ENCODE results near the gene NAA15. TPM values are rescaled to one million over a fixed set of nuclear protein-coding genes. Genes with fewer than 3 reads are reported as not detected.
A peak's percentile ranks its signal among the peaks of the same experiment; 100 is the strongest.

Gene NAA15
- total RNA-seq, 1 donor = 46.5 TPM

DNA sequence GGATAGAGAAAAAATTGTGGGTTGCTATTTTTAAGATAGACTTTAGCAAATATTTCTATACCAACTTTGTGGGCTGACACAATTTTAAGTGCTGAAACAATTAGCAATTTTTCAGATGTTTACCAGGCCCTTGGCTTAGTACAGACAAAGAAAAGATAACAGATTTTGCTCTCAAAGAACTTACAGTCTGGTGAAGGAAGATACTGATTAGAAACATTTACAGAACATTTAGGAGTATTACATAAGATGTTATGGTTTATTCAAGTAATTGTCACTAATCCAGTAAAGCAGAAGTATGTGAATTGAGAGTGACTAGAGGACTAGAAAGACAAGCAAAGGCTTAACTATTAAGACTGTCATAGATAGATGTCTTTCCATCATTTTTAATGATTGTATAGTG, 36.3 kb downstream of the NAA15 start:
- no peak for DNase-seq (ENCODE audit: low read depth)
- TF ChIP-seq, protein P1, sequence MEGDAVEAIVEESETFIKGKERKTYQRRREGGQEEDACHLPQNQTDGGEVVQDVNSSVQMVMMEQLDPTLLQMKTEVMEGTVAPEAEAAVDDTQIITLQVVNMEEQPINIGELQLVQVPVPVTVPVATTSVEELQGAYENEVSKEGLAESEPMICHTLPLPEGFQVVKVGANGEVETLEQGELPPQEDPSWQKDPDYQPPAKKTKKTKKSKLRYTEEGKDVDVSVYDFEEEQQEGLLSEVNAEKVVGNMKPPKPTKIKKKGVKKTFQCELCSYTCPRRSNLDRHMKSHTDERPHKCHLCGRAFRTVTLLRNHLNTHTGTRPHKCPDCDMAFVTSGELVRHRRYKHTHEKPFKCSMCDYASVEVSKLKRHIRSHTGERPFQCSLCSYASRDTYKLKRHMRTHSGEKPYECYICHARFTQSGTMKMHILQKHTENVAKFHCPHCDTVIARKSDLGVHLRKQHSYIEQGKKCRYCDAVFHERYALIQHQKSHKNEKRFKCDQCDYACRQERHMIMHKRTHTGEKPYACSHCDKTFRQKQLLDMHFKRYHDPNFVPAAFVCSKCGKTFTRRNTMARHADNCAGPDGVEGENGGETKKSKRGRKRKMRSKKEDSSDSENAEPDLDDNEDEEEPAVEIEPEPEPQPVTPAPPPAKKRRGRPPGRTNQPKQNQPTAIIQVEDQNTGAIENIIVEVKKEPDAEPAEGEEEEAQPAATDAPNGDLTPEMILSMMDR (IDR thresholded peaks at IDR 0.05; ENCODE audit: insufficient read depth, low read length) = no peak
- H3K4me3 ChIP-seq (ENCODE audit: low read depth, low read length) = no peak overlapping the region

DNA sequence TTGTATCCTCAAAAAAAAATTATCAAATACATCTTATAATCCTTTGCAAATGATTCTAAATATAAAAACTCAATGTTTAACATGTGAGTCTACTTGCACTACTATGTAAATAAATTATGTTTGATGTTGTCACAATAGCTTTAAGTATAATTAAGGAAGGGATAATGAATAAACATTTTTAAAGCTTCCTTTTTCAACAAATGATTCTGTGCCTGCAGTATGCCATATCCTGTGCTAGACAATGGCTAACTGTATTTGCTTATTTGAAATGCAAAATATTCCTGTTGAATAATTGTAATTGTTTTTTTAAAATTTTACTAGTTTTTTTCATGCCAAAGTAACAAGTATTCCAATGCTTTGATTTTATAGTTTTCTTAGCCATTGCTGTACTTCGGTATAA, 60.0 kb downstream of the NAA15 start:
- no peak overlapping the region for H3K4me3 ChIP-seq (ENCODE audit: low read depth, low read length)
- no peak for DNase-seq (ENCODE audit: low read depth)
- TF ChIP-seq, protein P1 (IDR thresholded peaks at IDR 0.05; ENCODE audit: insufficient read depth, low read length) = no peak

DNA sequence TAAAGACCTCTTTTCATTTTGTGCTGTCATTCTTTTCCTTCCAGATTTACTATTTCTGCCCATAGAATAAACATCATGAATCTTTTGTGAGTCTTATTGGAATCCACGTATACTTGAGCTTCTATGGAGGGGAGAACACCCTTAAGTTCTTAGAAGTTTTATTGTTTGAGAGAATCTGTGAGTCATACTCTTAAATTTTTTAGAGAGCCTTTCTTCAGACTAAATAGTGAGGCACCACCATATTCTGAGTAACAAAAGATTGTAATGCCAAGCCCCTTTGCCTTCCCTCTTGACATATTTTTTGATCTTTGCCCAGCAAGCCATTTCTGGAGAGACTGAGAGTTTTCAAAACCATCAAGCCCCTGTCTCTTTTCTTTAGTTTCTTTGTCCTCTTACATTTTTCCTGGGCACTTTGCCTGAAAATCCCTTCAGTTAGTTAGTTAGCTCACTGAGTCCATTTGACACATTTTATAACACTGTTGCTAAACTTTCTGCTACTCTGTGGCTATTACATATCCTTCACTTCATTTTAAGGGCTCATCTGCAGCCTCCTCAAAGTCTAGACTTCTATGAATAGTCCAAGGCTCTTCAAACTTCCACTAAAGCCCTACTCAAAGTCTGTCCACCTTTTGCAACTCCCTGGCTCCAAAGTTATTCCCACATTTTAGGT, 66.3 kb downstream of the NAA15 start:
- TF ChIP-seq, protein P1 (IDR thresholded peaks at IDR 0.05; ENCODE audit: insufficient read depth, low read length) = no peak
- peak; percentile 72 for DNase-seq (ENCODE audit: low read depth)
- no peak overlapping the region for H3K4me3 ChIP-seq (ENCODE audit: low read depth, low read length)

DNA sequence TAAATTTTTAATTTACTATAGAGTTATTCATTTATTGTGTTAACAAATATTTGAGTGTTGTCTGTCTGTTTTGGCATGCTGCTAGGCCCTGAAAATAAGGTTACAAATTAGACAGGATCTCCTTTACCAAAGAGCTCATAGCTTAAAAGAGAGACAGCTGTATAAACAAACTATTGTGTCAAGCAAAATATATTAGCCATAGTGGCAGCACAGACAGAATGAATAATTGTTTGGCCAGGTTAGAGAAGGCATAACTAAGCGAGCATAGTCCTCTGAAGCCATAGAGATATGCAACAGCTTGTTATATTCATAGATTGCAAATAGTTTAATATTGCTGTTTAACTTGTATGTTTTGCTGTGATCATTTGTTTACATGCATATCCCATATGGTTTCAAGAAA, 67.7 kb downstream of the NAA15 start:
- DNase-seq (ENCODE audit: low read depth) = no peak
- TF ChIP-seq, protein P1 (IDR thresholded peaks at IDR 0.05; ENCODE audit: insufficient read depth, low read length) = no peak
- H3K4me3 ChIP-seq (ENCODE audit: low read depth, low read length) = no peak overlapping the region

DNA sequence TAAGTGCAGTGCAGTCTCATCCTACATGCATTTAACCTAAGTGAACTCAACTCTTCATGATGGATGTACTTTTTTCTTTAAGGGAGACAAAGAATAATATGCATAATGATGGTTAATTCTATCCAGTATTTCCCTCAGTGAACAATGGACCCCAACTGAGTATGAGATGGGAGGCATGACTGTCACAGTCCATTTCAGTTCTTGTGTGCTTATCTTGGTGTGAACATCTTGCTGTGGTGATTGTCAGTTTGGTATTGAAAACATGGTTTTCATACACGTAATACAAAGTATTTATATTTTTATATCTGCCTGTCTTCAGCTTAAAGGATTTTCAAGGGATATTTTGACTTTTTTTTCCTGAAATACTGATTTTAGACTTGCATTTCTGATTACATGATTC, 72.9 kb downstream of the NAA15 start:
- TF ChIP-seq, protein P1 (IDR thresholded peaks at IDR 0.05; ENCODE audit: insufficient read depth, low read length) = no peak
- no peak overlapping the region for H3K4me3 ChIP-seq (ENCODE audit: low read depth, low read length)
- no peak for DNase-seq (ENCODE audit: low read depth)

DNA sequence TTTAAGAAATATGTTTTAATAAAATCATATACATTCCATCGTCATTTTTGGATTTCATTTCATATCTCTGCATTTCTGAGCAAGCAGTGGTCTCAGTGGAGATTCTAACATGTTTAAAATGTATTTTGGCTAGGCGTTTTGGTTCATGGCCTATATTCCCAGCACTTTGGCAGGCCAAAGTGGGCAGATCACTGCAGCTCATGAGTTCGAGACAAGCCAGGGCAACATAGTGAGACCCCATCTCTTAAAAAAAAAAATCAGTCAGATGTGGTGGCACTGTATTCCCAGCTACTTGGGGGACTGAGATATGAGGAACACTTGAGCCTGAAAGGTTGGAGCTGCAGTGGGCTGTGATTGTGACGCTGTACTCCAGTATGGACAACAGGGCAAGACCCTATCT, 85.1 kb downstream of the NAA15 start:
- no peak overlapping the region for H3K4me3 ChIP-seq (ENCODE audit: low read depth, low read length)
- no peak for DNase-seq (ENCODE audit: low read depth)
- TF ChIP-seq, protein P1 (IDR thresholded peaks at IDR 0.05; ENCODE audit: insufficient read depth, low read length) = no peak

DNA sequence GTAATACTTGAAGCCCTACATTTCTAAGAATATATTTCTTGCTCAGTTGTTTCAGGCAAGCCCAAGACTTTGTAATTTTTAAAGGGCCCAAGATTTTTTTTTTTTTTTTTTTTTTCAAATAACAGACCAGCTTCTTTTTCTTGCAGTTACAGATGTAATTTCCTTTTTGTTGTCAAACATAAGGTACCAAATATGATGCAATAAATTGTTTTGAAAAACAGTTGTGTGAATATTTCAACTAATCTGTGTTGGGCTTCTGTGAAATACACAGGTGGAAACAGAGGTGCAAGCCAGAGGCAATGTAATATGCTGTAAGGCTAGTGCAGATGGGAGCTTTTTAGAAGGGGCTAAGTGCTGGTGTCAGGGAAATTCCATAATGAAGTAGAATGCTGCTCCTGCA, 87.8 kb downstream of the NAA15 start:
- no peak overlapping the region for H3K4me3 ChIP-seq (ENCODE audit: low read depth, low read length)
- no peak for DNase-seq (ENCODE audit: low read depth)
- TF ChIP-seq, protein P1 (IDR thresholded peaks at IDR 0.05; ENCODE audit: insufficient read depth, low read length) = no peak
